ENCODE data around the gene CRY2. TPM values are rescaled to one million over a fixed set of nuclear protein-coding genes. Genes with fewer than 3 reads are reported as not detected.

CRY2 gene
- total and polyA plus RNA-seq, 8 donors, result 26.6 to 42.3 (median 31.2) TPM

DNA sequence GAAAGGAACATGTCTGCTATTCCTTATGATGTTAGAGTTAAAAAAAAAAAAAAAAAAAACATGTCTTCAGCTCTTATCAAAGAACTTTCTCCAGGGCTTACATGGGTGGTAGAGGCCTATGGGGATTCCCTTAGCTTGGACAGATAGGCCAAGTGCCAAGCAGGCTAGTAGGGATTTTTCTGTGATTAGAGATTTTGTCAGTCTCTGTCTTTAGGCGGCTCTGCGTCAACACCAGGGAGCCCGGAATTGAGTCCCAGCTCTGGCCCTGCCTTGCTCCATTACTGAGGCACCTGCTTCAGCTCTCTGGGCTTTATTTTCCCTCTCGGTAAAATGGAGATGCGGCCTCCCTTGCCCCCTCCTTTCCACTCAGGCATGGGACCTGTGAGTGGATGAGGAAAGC is 13.1 kb downstream of the CRY2 start:
- Histone ChIP-seq H3K36me3 (peaks cover 0 to 95% of the 10 kb centered on the region in 2 donors), H3K27me3 (no peaks in the 10 kb centered on the region), H3K4me1 (peaks cover 34 to 42% of the 10 kb centered on the region in 2 donors), H3K9me3 (no peaks in the 10 kb centered on the region), H3K4me3 (no peak overlapping the region), H3K27ac (peak overlapping the region; percentile 74 to 90)
- intact Hi-C loops (cut with DNase I), result no loop called here
- no peak for DNase-seq
- TF ChIP-seq, protein P1, sequence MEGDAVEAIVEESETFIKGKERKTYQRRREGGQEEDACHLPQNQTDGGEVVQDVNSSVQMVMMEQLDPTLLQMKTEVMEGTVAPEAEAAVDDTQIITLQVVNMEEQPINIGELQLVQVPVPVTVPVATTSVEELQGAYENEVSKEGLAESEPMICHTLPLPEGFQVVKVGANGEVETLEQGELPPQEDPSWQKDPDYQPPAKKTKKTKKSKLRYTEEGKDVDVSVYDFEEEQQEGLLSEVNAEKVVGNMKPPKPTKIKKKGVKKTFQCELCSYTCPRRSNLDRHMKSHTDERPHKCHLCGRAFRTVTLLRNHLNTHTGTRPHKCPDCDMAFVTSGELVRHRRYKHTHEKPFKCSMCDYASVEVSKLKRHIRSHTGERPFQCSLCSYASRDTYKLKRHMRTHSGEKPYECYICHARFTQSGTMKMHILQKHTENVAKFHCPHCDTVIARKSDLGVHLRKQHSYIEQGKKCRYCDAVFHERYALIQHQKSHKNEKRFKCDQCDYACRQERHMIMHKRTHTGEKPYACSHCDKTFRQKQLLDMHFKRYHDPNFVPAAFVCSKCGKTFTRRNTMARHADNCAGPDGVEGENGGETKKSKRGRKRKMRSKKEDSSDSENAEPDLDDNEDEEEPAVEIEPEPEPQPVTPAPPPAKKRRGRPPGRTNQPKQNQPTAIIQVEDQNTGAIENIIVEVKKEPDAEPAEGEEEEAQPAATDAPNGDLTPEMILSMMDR (IDR thresholded peaks at IDR 0.05), result no peak
- no peak for ATAC-seq

DNA sequence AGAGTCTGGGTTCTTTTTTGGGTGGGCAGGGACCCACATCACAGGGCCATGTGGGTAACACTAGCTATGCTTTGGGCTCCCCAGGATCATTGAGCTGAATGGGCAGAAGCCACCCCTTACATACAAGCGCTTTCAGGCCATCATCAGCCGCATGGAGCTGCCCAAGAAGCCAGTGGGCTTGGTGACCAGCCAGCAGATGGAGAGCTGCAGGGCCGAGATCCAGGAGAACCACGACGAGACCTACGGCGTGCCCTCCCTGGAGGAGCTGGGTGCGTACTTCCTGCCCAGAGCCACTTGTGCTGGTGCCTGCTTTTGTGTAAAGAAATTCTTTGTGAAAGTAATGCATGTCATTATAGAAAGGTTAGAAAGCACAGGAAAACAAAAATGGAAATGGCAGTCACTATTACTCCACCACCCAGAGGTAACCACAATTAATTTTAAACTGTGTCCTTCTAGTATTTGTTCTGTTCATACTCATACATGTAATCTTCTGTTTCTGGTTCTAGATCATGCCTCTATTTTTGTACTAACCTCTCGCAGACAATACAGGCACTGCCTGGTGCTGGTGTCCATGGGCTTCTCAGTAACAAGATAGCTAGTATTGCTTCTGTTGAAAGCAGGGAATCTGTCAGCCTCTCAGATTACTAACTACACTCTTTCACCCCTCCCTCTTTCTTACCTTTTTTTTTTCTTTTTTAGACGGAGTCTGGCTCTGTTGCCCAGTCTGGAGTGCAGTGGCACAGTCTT is 13.7 kb downstream of the CRY2 start:
- Histone ChIP-seq H3K27me3 (no peaks in the 10 kb centered on the region), H3K36me3 (peaks cover 0 to 98% of the 10 kb centered on the region in 2 donors), H3K4me3 (no peak overlapping the region), H3K4me1 (peaks cover 28 to 42% of the 10 kb centered on the region in 2 donors), H3K9me3 (no peaks in the 10 kb centered on the region), H3K27ac (peak overlapping the region in 1 of 2 donors; percentile 74)
- intact Hi-C loops (cut with DNase I), result no loop called here
- TF ChIP-seq, protein P1 (IDR thresholded peaks at IDR 0.05), result no peak
- peak; percentile 6 for ATAC-seq
- peak in 1 of 4 donors; percentile 63 for DNase-seq

DNA sequence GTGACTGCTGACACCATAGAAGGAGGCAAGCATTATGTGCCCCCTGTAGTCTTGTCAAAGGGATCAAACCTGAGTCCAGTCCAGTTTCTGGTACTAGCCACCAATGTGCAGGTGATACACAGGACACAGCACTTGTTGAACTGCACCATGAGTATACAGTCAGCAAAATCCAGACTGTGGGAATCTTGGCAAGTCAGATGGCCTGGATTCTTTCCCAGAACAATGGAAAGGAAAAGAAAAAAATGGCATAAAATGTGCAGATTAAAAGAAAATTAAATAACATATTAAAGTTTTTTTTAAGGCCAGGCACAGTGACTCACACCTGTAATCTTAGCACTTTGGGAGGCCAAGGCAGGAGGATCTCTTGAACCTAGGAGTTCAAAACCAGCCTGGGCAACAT is 16.8 kb downstream of the CRY2 start:
- H3K4me3 ChIP-seq, result no peak overlapping the region
- H3K4me1 ChIP-seq, result peaks cover 8 to 18% of the 10 kb centered on the region in 2 donors
- TF ChIP-seq, protein P1 (IDR thresholded peaks at IDR 0.05), result no peak
- H3K27me3 ChIP-seq, result no peaks in the 10 kb centered on the region
- no peak overlapping the region for H3K27ac ChIP-seq
- ATAC-seq (no peak), DNase-seq (no peak)
- no peaks in the 10 kb centered on the region for H3K9me3 ChIP-seq
- intact Hi-C loops (cut with DNase I), result no loop called here
- peaks cover 0 to 100% of the 10 kb centered on the region in 2 donors for H3K36me3 ChIP-seq

DNA sequence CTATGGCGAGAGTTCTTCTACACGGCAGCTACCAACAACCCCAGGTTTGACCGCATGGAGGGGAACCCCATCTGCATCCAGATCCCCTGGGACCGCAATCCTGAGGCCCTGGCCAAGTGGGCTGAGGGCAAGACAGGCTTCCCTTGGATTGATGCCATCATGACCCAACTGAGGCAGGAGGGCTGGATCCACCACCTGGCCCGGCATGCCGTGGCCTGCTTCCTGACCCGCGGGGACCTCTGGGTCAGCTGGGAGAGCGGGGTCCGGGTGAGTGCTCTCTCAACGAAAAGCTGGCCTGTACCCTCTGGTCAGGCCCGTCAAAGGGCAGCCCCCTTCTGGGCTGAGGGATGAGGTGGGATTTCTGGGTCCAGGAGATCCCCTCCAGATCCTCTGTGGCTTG is 22.3 kb downstream of the CRY2 start:
- H3K36me3 ChIP-seq, result peaks cover 0 to 100% of the 10 kb centered on the region in 2 donors
- no peak overlapping the region for H3K27ac ChIP-seq
- no peak for ATAC-seq
- intact Hi-C loops (cut with DNase I), result no loop called here
- DNase-seq, result no peak
- H3K4me3 ChIP-seq, result no peak overlapping the region
- TF ChIP-seq, protein P1 (IDR thresholded peaks at IDR 0.05), result no peak
- no peaks in the 10 kb centered on the region for H3K4me1 ChIP-seq
- no peaks in the 10 kb centered on the region for H3K9me3 ChIP-seq
- no peaks in the 10 kb centered on the region for H3K27me3 ChIP-seq

DNA sequence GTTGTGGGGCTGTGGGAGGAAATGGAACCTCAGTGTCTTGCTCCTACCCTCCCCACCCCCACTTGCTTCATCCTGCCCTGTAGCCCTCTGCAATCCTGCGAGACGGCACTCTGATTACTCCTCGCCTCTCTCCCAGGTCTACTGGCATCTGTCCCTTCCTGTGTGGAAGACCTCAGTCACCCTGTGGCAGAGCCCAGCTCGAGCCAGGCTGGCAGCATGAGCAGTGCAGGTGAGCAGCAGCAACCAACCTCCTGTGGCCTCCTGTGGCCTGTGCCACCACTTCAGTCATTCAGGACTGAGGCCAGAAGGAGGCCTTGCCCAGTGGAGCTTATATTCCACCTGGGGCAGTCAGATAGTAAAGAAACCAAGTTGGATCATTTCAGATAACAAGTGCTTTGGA is 23.4 kb downstream of the CRY2 start:
- no peak overlapping the region for H3K27ac ChIP-seq
- ATAC-seq (no peak), DNase-seq (no peak)
- peaks cover 0 to 98% of the 10 kb centered on the region in 2 donors for H3K36me3 ChIP-seq
- H3K4me3 ChIP-seq, result no peak overlapping the region
- intact Hi-C loops (cut with DNase I), result no loop called here
- H3K4me1 ChIP-seq, result no peaks in the 10 kb centered on the region
- H3K27me3 ChIP-seq, result no peaks in the 10 kb centered on the region
- TF ChIP-seq, protein P1 (IDR thresholded peaks at IDR 0.05), result no peak
- no peaks in the 10 kb centered on the region for H3K9me3 ChIP-seq

Measured in left lung (tissue), 10 donors.